ENCODE data around the gene MOV10.

MOV10 gene

DNA sequence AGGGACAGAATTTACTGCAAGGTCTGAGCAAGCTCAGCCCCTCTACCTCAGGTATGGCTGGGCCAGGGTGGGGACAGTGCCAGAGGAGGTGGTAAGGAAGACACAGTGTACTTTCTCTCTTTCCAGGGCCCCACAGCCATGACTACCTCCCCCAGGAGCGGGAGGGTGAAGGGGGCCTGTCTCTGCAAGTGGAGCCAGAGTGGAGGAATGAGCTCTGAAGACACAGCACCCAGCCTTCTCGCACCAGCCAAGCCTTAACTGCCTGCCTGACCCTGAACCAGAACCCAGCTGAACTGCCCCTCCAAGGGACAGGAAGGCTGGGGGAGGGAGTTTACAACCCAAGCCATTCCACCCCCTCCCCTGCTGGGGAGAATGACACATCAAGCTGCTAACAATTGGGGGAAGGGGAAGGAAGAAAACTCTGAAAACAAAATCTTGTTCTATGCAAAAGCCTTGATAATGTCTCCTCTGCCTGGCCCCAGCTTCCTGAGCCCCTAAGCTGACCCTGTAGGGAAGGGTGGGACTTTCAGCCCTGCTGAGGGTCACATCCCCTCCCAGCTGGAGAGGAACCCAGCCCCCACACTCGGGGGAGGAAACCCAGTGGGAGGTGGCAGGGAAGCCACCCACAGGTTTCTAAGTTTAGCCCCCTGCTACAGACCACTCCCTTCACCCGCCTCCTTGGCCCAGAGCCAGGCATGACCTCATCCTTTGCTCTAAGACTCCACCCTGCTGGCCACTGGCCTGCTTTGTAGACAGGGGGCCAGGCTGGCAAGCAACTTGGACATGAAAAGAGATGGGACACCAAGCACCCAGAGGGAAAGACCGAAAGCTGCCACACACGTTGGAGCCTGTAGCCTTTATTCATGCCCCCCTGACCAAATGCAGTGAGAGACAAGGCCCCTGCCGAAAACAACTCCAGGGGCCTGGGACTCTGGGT is 26.1 kb downstream of the MOV10 start:
- peak; percentile 48 for DNase-seq (ENCODE audit: low read depth)

DNA sequence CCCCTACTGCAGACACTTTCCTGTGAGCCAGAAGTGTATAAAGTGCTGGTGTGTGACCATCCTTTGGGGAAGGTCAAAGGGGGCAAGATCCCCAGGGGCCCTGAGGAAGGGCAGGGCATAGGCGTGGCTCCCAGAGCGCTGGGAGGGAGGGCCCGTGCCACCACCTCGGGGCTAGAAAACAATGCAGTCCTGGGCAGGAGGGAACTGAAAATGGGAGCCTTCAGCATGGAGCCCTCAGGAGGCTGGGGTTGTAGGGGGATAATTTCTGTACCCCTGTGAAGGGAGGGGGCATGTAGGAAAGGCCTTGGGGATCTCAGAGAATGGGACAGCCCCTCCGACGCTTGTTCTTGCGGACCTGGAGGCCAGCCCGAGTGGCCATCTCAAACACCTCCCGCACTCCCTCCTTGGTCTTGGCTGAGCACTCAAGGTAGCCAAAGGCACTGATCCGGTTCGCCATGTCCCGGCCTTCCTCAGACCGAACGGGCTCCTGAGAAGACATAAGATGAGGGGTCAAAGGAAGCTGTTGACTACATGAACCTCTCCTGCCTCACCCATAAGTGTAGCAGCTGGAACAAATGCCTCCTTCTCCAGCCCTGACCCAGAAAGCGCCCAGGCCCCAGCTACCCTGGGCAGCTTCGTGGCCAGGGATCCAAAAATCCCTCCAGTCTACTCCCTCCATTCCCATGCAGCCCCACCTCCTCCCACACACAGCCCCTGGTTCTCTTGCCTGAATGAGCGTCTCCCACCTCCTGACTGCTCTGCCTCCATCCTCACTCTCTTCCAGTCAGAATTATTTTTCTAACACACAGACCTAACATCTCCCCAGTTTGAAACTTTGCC is 27.0 kb downstream of the MOV10 start:
- DNase-seq (ENCODE audit: low read depth): no peak

DNA sequence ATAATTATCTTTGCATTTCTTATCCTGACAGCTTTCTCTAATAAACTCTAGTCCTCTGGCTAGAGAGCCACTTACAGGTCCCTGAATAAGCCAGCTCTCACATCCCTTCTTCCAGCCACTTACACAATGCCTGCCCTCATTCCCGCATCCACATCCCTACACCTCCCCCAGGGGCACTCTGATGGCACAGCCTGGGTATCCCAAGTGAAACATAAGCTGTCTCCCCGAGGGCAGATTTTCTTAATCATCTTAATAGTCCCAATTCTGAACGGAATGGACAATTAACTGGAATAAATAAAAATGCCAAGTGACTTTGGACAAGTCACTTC is 27.6 kb downstream of the MOV10 start:
- DNase-seq (ENCODE audit: low read depth): no peak

DNA sequence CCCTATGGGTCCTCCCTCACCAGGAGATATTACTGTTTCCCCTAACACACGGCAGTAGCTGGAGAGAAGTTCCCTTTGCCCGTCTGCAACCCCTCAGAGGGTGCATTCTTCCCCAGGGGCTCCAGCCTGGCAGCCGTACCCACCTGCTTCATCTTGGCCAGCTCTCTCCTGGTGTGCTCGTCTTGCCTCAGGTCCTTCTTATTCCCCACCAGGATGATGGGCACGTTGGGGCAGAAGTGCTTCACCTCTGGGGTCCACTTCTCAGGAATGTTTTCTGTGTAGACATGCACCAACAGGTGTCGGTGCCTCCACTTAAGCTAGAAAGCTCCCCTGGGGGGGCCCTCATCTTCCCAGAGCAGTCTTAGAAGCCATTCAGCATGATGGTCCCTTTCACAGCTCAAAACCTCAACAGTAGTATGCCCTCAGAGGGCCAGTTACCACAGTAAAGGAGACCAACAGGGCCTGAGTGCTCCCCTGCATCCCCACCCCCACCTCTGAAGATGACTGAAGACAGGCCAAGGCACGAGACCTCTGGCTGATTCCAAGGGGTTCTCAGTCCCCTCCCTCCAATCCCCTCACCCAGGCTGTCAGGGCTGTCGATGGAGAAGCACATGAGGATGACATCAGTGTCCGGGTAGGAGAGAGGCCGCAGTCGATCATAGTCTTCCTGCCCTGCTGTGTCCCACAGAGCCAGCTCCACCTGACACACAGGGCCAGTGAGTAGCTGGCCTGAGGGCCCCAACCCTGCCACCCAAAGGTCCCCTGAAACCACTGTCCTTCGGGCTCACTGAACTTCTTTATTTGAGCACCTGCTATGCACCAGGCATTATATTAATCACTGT is 28.2 kb downstream of the MOV10 start:
- no peak for DNase-seq (ENCODE audit: low read depth)

- no peak for DNase-seq (ENCODE audit: low read depth)
These were observed 29.2 kb downstream of the MOV10 start for GRCh38 chr1:112703706-112704105.

GRCh38 chr1:112704391-112704933 is 30.0 kb downstream of the MOV10 start:
- no peak for DNase-seq (ENCODE audit: low read depth)

GRCh38 chr1:112704934-112705627 is 30.6 kb downstream of the MOV10 start:
- DNase-seq (ENCODE audit: low read depth): peak; percentile 18

GRCh38 chr1:112706505-112707220 is 32.2 kb downstream of the MOV10 start, which contains the start of gene RHOC:
Gene RHOC (minus strand): TSS chr1:112707127. CDS start chr1:112703799, 3,328 bp downstream.
- DNase-seq (ENCODE audit: low read depth): no peak

GRCh38 chr1:112707221-112708001 is 33.0 kb downstream of the MOV10 start:
- peak; percentile 56 for DNase-seq (ENCODE audit: low read depth)

GRCh38 chr1:112708002-112708448 is 33.6 kb downstream of the MOV10 start:
- no peak for DNase-seq (ENCODE audit: low read depth)

- DNase-seq (ENCODE audit: low read depth): no peak
These were observed 34.0 kb downstream of the MOV10 start for GRCh38 chr1:112708489-112708888.

GRCh38 chr1:112710159-112710558 is 35.7 kb downstream of the MOV10 start:
- no peak for DNase-seq (ENCODE audit: low read depth)

DNA sequence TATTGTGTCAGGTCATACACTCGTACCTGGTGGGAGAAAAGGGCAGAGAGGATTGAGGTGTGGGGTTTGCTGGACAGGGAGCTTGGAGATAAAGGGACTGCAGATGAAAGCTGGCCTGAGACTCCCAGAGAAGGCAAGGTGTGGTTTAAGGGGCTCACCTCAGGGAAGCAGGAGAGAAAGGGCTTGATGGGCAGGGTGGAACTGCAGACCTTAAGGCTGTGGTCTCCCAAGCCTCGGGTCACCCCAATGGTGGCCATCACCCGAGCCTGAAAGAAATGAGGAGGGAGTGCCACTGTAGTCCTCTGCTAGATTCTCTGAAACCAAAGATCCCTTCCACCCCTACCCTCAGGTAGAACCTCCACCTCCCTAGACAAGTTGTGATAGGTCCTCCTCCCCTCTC is 36.1 kb downstream of the MOV10 start:
- DNase-seq (ENCODE audit: low read depth): no peak

DNA sequence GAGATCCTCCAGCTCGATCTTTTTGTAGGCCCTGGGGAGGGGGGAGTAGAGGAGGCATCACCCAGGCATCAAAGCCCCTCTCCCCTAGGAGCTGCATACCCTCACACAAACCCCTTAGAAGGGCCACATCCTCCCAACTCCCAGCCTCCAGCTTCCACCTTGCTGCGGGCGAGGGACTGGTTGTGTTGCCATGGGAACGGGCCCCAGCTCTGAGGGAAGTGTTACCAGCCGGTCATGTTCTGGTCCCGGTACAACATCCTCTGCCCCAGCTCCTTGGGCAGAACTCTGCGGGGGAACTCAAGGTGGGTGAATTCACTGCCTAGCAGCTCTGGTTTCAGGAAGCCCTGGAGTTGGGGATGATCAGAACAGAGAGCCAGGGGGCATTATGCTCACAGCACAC is 36.6 kb downstream of the MOV10 start:
- DNase-seq (ENCODE audit: low read depth): no peak

GRCh38 chr1:112711670-112712069 is 37.2 kb downstream of the MOV10 start:
- DNase-seq (ENCODE audit: low read depth): no peak

DNA sequence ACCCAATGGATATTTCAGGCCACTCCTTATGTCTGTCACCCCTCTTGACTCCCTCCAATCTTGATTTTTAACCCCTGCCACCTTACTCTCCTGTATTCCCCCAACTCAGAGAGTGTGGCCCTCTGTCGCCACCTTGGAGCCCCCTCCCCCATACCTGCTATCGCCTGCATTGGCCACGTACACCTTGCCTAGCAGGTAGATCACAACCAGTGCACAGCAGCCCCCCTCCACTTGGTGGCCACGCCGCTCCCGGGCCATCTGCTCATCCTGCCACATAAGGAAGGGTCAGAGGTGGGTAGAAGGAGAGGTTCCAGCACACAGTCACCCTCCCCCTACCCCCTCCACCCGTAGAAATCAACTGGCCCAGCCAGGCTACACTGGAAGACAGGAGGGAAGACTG is 37.7 kb downstream of the MOV10 start:
- DNase-seq (ENCODE audit: low read depth): no peak

DNA sequence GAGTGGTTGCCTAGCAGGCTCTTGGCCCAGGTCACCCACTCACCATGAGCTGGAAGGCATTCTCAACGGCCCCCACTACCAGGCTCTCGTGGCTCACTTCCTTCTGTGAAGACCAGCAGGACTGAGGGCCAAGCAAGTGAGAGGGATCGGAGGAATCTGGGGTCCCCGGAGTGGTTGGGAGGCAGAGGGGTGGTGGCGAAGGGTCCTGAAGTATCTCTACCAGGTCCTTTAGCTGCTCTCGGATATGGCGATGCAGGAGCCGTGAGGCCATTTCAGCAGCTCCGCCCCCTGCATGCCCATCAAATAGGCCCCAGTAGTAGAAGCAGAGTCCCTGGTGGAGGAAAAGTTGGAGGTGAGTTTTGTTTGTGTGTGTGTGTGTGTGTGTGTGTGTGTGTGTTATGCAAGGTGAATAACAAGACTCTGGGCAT is 38.3 kb downstream of the MOV10 start:
- DNase-seq (ENCODE audit: low read depth): no peak

- DNase-seq (ENCODE audit: low read depth): no peak
These were observed 39.2 kb downstream of the MOV10 start for GRCh38 chr1:112713466-112714312.
